Activated naive CD4-positive, alpha-beta T cell treated with anti-CD3 and anti-CD28 coated beads, Interleukin-2, amount 10 ng/mL, durations not matched to agents 7 days and 5 days (primary cell): ENCODE results near the gene PCSK7.

Experiments used
- CTCF ChIA-PET: fragments of 350-600 bp; sonication (Branson Sonifier 250); formaldehyde crosslinking; loops from one replicate; lab custom pipeline; 2021; ENCODE audit warnings: antibody characterized with exemption; lab: Charles Lee
- DNase-seq: peaks from one replicate; pipeline ENCODE4 v3.0.0-alpha.2; 2020
- H3K27ac Mint-ChIP-seq: one replicate; pipeline ENCODE4 v1.8.0; 2021; ENCODE audit warnings: mild to moderate bottlenecking, moderate library complexity, mixed read lengths
- H3K27me3 Mint-ChIP-seq: one replicate; pipeline ENCODE4 v1.8.0; 2021; ENCODE audit warnings: mild to moderate bottlenecking, mixed read lengths
- H3K36me3 Mint-ChIP-seq: one replicate; pipeline ENCODE4 v1.8.0; 2021; ENCODE audit warnings: mixed read lengths
- H3K4me1 Mint-ChIP-seq: one replicate; pipeline ENCODE4 v1.8.0; 2021; ENCODE audit warnings: mixed read lengths
- H3K4me3 Mint-ChIP-seq: one replicate; pipeline ENCODE4 v1.8.0; 2021; ENCODE audit warnings: mild to moderate bottlenecking, moderate library complexity, mixed read lengths
- H3K9me3 Mint-ChIP-seq: one replicate; pipeline ENCODE4 v1.8.0; 2021; ENCODE audit warnings: mixed read lengths

Gene PCSK7

GRCh38 chr11:117200813-117201657 is 30.8 kb downstream of the PCSK7 start:
- H3K27ac Mint-ChIP-seq, result peak overlapping the region; percentile 15
- CTCF ChIA-PET, result interaction anchor here (1.4 kb wide), 1 partner anchor 22 kb away, joined by 3 read pairs; no protein-coding TSS in a partner anchor
- no peaks in the 10 kb centered on the region for H3K9me3 Mint-ChIP-seq
- DNase-seq, result no peak
- peaks cover 18% of the 10 kb centered on the region for H3K36me3 Mint-ChIP-seq
- no peaks in the 10 kb centered on the region for H3K4me1 Mint-ChIP-seq
- H3K27me3 Mint-ChIP-seq, result no peaks in the 10 kb centered on the region
- no peak overlapping the region for H3K4me3 Mint-ChIP-seq

GRCh38 chr11:117199916-117200812 is 31.7 kb downstream of the PCSK7 start:
- Mint-ChIP-seq H3K27ac (peak overlapping the region; percentile 15), H3K9me3 (no peaks in the 10 kb centered on the region), H3K4me1 (peaks cover 1% of the 10 kb centered on the region), H3K27me3 (no peaks in the 10 kb centered on the region), H3K36me3 (peaks cover 17% of the 10 kb centered on the region), H3K4me3 (no peak overlapping the region)
- CTCF ChIA-PET, result interaction anchor here (1.4 kb wide), 1 partner anchor 21 kb away, joined by 3 read pairs; no protein-coding TSS in a partner anchor
- DNase-seq, result no peak

GRCh38 chr11:117199053-117199915 is 32.6 kb downstream of the PCSK7 start, which contains the start of gene TAGLN:
Gene TAGLN (plus strand): TSS chr11:117199370. CDS start chr11:117203014, 3,644 bp downstream.
- no peaks in the 10 kb centered on the region for H3K9me3 Mint-ChIP-seq
- H3K4me1 Mint-ChIP-seq, result peaks cover 2% of the 10 kb centered on the region
- H3K27me3 Mint-ChIP-seq, result no peaks in the 10 kb centered on the region
- CTCF ChIA-PET, result no interaction called here
- H3K27ac Mint-ChIP-seq, result no peak within 1 kb of the TSS
- no peak within 1 kb of the TSS for H3K4me3 Mint-ChIP-seq
- DNase-seq, result no peak
- H3K36me3 Mint-ChIP-seq, result peaks cover 12% of the 10 kb centered on the region

GRCh38 chr11:117198613-117199012 is 33.3 kb downstream of the PCSK7 start:
- DNase-seq, result no peak
- Mint-ChIP-seq H3K27me3 (no peaks in the 10 kb centered on the region), H3K27ac (no peak overlapping the region), H3K4me3 (no peak overlapping the region), H3K4me1 (peaks cover 2% of the 10 kb centered on the region), H3K9me3 (no peaks in the 10 kb centered on the region), H3K36me3 (peaks cover 7% of the 10 kb centered on the region)
- CTCF ChIA-PET, result interaction anchor here (1.8 kb wide), 1 partner anchor 25 kb away, joined by 4 read pairs; no protein-coding TSS in a partner anchor

GRCh38 chr11:117197516-117198456 is 34.1 kb downstream of the PCSK7 start:
- H3K9me3 Mint-ChIP-seq, result no peaks in the 10 kb centered on the region
- no peak overlapping the region for H3K27ac Mint-ChIP-seq
- no peak for DNase-seq
- H3K36me3 Mint-ChIP-seq, result peaks cover 2% of the 10 kb centered on the region
- CTCF ChIA-PET, result interaction anchor here (1.3 to 1.8 kb wide), 3 partner anchors 17 to 26 kb away, joined by 3 to 8 read pairs (median 4); no protein-coding TSS in a partner anchor
- H3K27me3 Mint-ChIP-seq, result no peaks in the 10 kb centered on the region
- peaks cover 6% of the 10 kb centered on the region for H3K4me1 Mint-ChIP-seq
- no peak overlapping the region for H3K4me3 Mint-ChIP-seq

- no peaks in the 10 kb centered on the region for H3K9me3 Mint-ChIP-seq
- CTCF ChIA-PET, result interaction anchor here (1.0 to 1.8 kb wide), 4 partner anchors 15 to 25 kb away, joined by 3 to 8 read pairs (median 4); no protein-coding TSS in a partner anchor
- H3K36me3 Mint-ChIP-seq, result peaks cover 2% of the 10 kb centered on the region
- no peak overlapping the region for H3K4me3 Mint-ChIP-seq
- no peak overlapping the region for H3K27ac Mint-ChIP-seq
- H3K4me1 Mint-ChIP-seq, result peaks cover 9% of the 10 kb centered on the region
- DNase-seq, result no peak
- H3K27me3 Mint-ChIP-seq, result no peaks in the 10 kb centered on the region
Measured at GRCh38 chr11:117197006-117197405, 34.9 kb downstream of the PCSK7 start.

GRCh38 chr11:117195761-117196160 is 36.1 kb downstream of the PCSK7 start:
- H3K27ac Mint-ChIP-seq, result no peak overlapping the region

GRCh38 chr11:117195258-117195657 is 36.6 kb downstream of the PCSK7 start:
- no peak overlapping the region for H3K27ac Mint-ChIP-seq
- no peak overlapping the region for H3K4me3 Mint-ChIP-seq
- peaks cover 11% of the 10 kb centered on the region for H3K4me1 Mint-ChIP-seq
- CTCF ChIA-PET, result interaction anchor here (1.8 kb wide), 1 partner anchor 14 kb away, joined by 6 read pairs; no protein-coding TSS in a partner anchor
- peaks cover 5% of the 10 kb centered on the region for H3K36me3 Mint-ChIP-seq
- DNase-seq, result no peak
- no peaks in the 10 kb centered on the region for H3K27me3 Mint-ChIP-seq
- H3K9me3 Mint-ChIP-seq, result no peaks in the 10 kb centered on the region

More at GRCh38 chr11:117195761-117196160, 36.1 kb downstream of the PCSK7 start:
- CTCF ChIA-PET, result interaction anchor here (1.8 kb wide), 1 partner anchor 15 kb away, joined by 6 read pairs; no protein-coding TSS in a partner anchor
- no peak overlapping the region for H3K4me3 Mint-ChIP-seq
- DNase-seq, result no peak
- H3K4me1 Mint-ChIP-seq, result peaks cover 11% of the 10 kb centered on the region
- H3K9me3 Mint-ChIP-seq, result no peaks in the 10 kb centered on the region
- H3K36me3 Mint-ChIP-seq, result peaks cover 2% of the 10 kb centered on the region
- H3K27me3 Mint-ChIP-seq, result no peaks in the 10 kb centered on the region

- peaks cover 5% of the 10 kb centered on the region for H3K36me3 Mint-ChIP-seq
- CTCF ChIA-PET, result interaction anchor here (0.6 to 1.8 kb wide), 2 partner anchors 13 to 461 kb away, joined by 3 to 6 read pairs; no protein-coding TSS in a partner anchor
- H3K27ac Mint-ChIP-seq, result no peak overlapping the region
- DNase-seq, result peak; percentile 12
- no peak overlapping the region for H3K4me3 Mint-ChIP-seq
- peaks cover 11% of the 10 kb centered on the region for H3K4me1 Mint-ChIP-seq
- H3K27me3 Mint-ChIP-seq, result no peaks in the 10 kb centered on the region
- H3K9me3 Mint-ChIP-seq, result no peaks in the 10 kb centered on the region
Measured at GRCh38 chr11:117194267-117194666, 37.6 kb downstream of the PCSK7 start.

GRCh38 chr11:117193130-117194020 is 38.5 kb downstream of the PCSK7 start:
- H3K4me3 Mint-ChIP-seq, result no peak overlapping the region
- peaks cover 11% of the 10 kb centered on the region for H3K4me1 Mint-ChIP-seq
- H3K27me3 Mint-ChIP-seq, result no peaks in the 10 kb centered on the region
- no peak for DNase-seq
- H3K36me3 Mint-ChIP-seq, result peaks cover 5% of the 10 kb centered on the region
- CTCF ChIA-PET, result interaction anchor here (3.0 kb wide), 1 partner anchor 12 kb away, joined by 14 read pairs; no protein-coding TSS in a partner anchor
- peak overlapping the region; percentile 71 for H3K27ac Mint-ChIP-seq
- no peaks in the 10 kb centered on the region for H3K9me3 Mint-ChIP-seq

GRCh38 chr11:117192401-117192875 is 39.4 kb downstream of the PCSK7 start:
- H3K9me3 Mint-ChIP-seq, result no peaks in the 10 kb centered on the region
- CTCF ChIA-PET, result interaction anchor here (3.0 kb wide), 1 partner anchor 11 kb away, joined by 14 read pairs; no protein-coding TSS in a partner anchor
- peaks cover 5% of the 10 kb centered on the region for H3K36me3 Mint-ChIP-seq
- no peak overlapping the region for H3K4me3 Mint-ChIP-seq
- H3K27ac Mint-ChIP-seq, result no peak overlapping the region
- DNase-seq, result no peak
- H3K27me3 Mint-ChIP-seq, result no peaks in the 10 kb centered on the region
- H3K4me1 Mint-ChIP-seq, result peaks cover 11% of the 10 kb centered on the region
